GM08714 (cell line): Measurements from ENCODE around the gene CNTNAP2.

Experiments
- H3K4me3 ChIP-seq: fragments of 200-500 bp; sonication (Bioruptor generic); 2 replicates; pipeline ENCODE4 v1.5.1; 2014; ENCODE audit warnings: mild to moderate bottlenecking, low read length, inconsistent platforms
- ZNF274 ChIP-seq: IDR thresholded peaks from 2 replicates; pipeline ENCODE4 v1.6.1; 2012; ENCODE audit warnings: mild to moderate bottlenecking, low read depth, low read length

The CNTNAP2 gene

DNA sequence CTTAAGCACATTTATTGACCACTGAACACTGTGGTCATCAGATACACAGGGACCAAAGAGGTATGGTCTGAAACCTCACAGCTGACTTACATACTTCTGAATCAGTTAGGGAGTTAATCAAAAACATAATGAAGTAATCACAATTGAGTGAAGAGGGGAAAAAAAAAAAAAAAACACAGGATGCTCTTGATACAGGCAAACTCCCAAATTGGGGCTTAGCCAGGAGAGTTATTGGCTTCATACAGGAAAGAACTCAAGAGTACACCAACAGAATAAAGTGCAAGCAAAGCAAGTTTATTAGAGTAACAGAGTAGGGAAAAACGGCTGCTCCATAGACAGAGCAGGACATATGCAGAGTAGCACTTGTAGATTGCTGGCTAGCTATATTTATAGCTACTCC is 917.0 kb downstream of the CNTNAP2 start:
- no peak for TF ChIP-seq ZNF274
- no peak overlapping the region for H3K4me3 ChIP-seq

DNA sequence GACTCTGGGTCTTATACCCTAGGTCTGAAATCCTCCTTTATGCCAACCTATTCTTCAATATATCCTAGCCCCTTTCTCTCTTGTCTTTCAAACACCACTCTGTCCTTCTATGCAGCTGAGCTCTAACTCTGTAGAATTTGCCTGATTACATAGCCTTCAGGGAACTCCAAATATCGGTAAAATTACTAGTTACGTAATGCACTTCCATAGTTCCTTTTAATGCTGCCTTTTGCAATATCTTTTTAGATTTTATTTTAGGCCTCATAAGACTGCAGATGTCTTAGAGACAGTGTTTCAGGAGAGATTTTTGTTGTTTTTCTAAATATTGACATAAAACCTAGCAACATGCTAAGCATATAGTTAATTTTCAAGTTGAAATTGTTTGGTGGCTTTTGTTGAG is 924.8 kb downstream of the CNTNAP2 start:
- no peak for TF ChIP-seq ZNF274
- no peak overlapping the region for H3K4me3 ChIP-seq

- H3K4me3 ChIP-seq, result no peak overlapping the region
- no peak for TF ChIP-seq ZNF274
These were observed 928.3 kb downstream of the CNTNAP2 start for GRCh38 chr7:147044941-147045340.

DNA sequence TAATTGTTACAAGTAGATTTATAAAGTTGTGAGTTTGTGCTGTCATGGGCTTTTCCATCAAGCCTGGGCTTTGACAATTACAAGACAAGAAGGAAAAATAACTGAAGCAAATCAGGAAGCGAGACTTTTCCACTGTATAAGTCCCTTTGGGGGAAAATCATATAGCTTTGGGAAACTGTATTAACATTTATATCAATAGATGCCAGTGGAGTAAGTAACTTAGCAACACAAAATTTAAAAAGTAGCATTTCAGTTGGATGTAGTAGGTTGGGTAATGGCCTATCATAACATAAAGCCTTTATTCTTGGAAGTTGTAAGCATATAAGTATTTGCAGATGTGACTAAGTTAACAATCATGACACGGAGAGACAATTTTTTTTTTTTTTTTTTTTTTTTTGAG is 931.1 kb downstream of the CNTNAP2 start:
- no peak for TF ChIP-seq ZNF274
- H3K4me3 ChIP-seq, result no peak overlapping the region

- H3K4me3 ChIP-seq, result no peak overlapping the region
- no peak for TF ChIP-seq ZNF274
These were observed 932.3 kb downstream of the CNTNAP2 start for GRCh38 chr7:147048864-147049263.

GRCh38 chr7:147052818-147053217 is 936.2 kb downstream of the CNTNAP2 start:
- TF ChIP-seq ZNF274, result no peak
- H3K4me3 ChIP-seq, result no peak overlapping the region

- TF ChIP-seq ZNF274, result no peak
- no peak overlapping the region for H3K4me3 ChIP-seq
These were observed 937.1 kb downstream of the CNTNAP2 start for GRCh38 chr7:147053746-147054145.

DNA sequence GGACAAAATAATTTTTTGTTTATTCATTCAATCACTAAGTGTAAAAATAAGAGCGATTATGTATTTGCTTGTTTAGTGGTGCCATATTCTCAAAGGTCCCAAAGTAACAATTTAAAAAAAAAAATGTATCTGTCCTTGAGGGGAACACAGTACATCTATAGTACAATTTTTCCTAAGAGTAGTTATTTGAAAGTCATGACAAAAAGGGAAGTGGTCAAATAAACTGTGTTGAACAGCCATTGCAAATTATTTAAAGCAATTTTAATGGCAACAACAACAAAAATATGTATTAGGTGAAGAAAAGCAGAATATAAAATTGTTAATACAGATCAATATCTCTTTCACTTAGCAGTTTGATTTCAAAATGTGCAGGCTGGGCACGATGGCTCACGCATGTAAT is 943.5 kb downstream of the CNTNAP2 start:
- H3K4me3 ChIP-seq, result no peak overlapping the region
- TF ChIP-seq ZNF274, result no peak

DNA sequence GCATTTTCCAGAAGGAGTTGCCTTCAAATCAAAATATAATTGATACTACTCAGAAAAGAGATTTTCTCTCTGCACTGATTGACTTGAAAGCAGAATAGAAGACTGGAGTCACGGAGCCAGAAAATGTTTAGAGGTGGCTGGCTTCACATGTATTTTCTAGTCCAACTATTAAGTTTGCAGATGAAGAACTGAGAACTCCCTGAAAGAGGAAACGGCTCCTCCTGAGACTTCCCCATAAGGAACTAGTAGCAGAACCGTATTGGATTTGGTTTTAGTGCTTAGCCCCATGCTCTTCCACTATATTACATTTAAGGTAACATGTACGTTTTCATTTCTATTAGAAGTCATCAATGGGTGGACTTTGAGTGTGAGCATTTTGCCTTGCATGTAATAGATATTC is 946.3 kb downstream of the CNTNAP2 start:
- TF ChIP-seq ZNF274, result no peak
- no peak overlapping the region for H3K4me3 ChIP-seq

DNA sequence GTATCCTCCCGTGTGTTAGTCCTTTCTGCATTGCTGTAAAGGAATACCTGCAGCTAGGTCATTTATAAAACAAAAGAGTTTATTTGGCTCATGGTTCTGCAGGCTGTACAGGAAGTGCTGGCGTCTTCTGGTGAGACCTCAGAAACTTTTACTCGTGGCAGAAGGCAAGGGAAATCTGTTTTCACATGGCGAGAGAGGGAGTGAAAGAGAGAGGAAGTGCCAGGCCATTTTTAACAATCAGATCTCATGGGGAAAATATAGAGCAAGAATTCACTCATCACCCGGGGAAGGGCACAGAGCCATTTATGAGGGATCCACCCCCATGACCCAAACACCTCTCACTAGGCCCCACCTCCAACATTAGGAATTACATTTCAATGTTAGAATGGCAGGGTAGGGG is 952.2 kb downstream of the CNTNAP2 start:
- no peak overlapping the region for H3K4me3 ChIP-seq
- TF ChIP-seq ZNF274, result no peak

DNA sequence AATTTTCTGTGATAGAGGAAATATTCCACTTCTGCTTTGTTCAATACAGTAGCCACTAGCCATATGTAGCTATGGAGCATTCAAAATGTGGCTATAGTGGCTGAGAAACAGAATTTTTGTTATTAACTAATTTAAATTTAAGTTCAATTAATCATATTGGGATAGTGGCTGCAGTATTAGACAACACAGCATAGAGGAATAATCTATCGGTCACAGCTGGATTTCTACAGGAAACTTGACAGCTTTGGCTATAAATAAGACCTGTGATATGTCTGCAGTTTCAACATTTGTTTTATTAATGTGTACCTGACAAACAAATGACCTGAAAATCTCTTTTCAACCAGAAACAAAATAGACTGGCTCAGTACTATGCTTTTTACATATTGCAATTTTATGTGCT is 953.2 kb downstream of the CNTNAP2 start:
- H3K4me3 ChIP-seq, result no peak overlapping the region
- TF ChIP-seq ZNF274, result no peak

DNA sequence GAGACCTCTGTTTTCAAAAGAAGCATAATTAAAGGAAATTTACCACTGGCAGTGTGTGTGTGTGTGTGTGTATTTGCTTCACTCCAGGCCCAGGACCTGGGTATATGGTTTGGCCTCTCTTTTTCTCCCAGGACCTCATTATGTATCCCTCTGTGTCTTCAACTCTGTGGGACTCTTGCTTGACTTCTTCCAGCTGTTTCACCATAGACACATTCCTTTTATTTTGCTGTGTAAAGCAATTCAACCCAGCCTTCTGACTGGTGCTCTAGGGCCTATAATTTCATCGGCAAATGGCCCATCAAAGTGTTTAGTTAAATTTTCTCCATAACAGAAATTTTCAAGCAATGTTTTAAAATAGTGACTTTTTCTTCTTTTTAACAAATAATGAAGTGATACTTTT is 954.3 kb downstream of the CNTNAP2 start:
- TF ChIP-seq ZNF274, result no peak
- H3K4me3 ChIP-seq, result no peak overlapping the region

- no peak for TF ChIP-seq ZNF274
- H3K4me3 ChIP-seq, result no peak overlapping the region
These were observed 954.9 kb downstream of the CNTNAP2 start for GRCh38 chr7:147071536-147071935.

DNA sequence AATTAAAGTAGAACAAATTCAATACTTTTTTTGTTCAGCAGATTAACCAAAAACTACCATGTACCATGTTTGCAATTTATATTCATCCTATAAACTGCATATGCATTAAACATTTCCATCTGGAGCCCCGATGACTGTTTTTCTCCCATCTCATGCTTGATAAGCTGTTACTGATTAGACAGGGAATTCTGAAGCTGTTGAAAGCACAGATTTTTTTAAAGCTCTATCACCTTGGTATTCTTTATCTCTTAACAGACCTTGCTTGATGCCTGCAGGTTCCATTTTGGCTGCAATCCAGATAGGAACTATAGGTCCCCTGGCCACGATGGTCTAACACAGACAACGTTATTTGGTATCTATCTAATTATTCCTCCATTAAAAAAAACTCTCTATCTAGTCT is 961.7 kb downstream of the CNTNAP2 start:
- no peak overlapping the region for H3K4me3 ChIP-seq
- no peak for TF ChIP-seq ZNF274

DNA sequence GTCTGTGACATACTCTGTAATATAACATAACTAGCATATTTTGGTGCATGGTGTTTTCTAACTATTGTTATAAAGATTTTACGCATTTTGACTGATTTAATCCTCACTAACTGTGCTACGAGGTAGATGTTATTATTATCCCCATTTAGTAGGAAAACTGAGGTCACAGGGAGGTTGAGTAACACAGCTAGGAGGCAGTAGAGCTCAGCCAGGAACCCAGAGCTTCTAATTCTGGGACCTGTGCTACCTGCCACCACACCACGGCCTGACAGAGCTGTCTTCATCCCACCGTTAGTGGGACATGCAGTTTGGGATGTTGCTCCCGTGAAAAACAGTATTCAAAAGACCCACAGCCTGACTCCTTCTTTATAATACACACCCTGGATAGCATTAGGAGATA is 962.5 kb downstream of the CNTNAP2 start:
- TF ChIP-seq ZNF274, result no peak
- no peak overlapping the region for H3K4me3 ChIP-seq

- no peak for TF ChIP-seq ZNF274
- no peak overlapping the region for H3K4me3 ChIP-seq
These were observed 963.4 kb downstream of the CNTNAP2 start for GRCh38 chr7:147079921-147080420.
